ENCODE results near the gene PPM1M.

PPM1M gene

DNA sequence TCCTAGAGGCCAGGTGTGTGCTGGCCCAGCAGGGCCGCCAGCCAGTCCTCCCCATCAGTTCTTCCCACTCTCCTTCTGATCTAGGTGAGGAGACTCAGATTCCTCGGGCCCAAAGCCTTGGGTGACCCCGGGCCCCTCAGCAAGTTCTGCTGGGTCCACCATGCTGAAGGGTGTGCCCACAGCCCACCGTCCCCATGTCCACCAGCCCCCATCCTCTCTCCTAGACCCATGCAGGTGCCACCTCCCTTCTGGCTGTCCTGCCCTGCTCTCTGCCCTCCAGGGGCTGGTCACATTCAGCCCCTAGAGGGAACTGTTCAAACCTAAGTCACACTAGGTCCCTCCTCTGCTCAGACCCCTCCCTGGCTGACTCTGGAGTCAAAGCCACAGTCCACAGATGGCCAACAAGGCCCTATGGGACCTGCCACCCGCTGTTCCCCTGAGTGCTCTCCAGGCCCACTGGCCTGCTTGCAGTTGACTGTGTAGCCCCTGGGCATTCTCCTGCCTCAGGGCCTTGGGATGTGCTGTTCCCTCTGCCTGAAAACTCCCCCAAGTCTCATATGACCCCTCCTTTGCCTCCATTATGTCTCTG lies 19.2 kb upstream of the PPM1M start:
- TF ChIP-seq, protein P1, sequence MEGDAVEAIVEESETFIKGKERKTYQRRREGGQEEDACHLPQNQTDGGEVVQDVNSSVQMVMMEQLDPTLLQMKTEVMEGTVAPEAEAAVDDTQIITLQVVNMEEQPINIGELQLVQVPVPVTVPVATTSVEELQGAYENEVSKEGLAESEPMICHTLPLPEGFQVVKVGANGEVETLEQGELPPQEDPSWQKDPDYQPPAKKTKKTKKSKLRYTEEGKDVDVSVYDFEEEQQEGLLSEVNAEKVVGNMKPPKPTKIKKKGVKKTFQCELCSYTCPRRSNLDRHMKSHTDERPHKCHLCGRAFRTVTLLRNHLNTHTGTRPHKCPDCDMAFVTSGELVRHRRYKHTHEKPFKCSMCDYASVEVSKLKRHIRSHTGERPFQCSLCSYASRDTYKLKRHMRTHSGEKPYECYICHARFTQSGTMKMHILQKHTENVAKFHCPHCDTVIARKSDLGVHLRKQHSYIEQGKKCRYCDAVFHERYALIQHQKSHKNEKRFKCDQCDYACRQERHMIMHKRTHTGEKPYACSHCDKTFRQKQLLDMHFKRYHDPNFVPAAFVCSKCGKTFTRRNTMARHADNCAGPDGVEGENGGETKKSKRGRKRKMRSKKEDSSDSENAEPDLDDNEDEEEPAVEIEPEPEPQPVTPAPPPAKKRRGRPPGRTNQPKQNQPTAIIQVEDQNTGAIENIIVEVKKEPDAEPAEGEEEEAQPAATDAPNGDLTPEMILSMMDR (IDR thresholded peaks at IDR 0.05), result no peak
- Histone ChIP-seq H3K27ac (no peak overlapping the region), H3K4me3 (no peak overlapping the region)
- DNase-seq (ENCODE audit: low spot score), result no peak

DNA sequence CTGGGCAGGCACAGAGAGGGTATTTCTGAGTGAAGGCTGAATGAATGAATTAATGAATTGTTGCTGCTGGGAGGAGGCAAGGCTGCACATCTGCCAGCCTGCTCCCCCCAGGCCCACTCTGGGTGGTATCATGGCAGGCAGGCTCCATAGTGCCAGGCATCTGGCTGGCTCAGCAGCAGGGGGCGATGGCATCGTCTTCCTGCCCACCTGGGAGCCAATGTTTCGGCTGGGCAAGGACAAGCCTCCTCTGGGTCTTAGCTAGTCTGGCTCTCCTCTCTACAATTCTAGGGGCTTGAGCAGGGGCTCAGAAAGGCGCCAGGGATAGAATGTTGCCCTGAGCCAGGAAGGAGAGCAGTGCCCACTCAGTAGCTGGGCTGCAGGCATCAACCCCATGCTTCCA lies 18.4 kb upstream of the PPM1M start:
- H3K27ac ChIP-seq, result no peak overlapping the region
- no peak overlapping the region for H3K4me3 ChIP-seq
- TF ChIP-seq, protein P1 (IDR thresholded peaks at IDR 0.05), result no peak
- no peak for DNase-seq (ENCODE audit: low spot score)

DNA sequence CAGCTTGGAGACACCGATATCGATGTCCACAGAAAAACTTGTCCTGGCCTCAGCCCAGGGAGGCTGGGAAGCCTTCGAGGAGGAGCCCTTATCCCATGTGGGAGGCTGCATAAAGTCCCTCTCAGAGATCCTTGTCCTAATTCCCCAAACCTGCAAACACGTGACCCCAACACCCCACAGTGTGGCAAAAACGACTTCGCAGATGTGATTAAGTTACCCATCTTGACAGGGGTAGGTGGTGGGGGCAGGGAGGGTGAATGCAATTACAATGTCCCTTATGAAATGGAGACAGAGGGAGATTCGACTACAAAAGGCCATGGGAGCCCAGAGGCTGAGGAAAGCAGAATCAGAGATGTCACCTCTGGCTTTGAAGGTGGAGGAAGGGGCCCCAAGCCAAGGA lies 17.8 kb upstream of the PPM1M start:
- DNase-seq (ENCODE audit: low spot score), result no peak
- Histone ChIP-seq H3K4me3 (no peak overlapping the region), H3K27ac (no peak overlapping the region)
- TF ChIP-seq, protein P1 (IDR thresholded peaks at IDR 0.05), result no peak

DNA sequence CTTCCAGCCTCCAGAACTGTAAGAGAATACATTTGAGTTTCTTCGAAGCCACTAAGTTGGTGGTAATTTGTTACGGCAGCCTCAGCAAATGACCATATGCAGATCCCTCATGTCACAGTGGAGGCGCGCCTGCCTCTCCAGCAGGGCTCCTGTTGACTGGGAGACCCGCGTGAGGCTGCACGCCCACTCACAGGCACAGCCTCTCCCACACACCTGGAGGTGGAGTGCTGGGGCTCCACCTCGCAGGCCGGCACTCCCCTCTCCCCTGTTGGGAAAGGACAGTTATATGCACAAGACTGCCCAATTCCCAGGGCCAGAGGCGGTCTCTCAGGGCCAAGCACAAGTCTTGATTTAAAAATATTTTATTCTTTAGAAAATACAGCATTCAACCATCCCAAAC lies 17.3 kb upstream of the PPM1M start:
- Histone ChIP-seq H3K27ac (no peak overlapping the region), H3K4me3 (no peak overlapping the region)
- TF ChIP-seq, protein P1 (IDR thresholded peaks at IDR 0.05), result no peak
- no peak for DNase-seq (ENCODE audit: low spot score)

GRCh38 chr3:52228751-52229291 lies 16.7 kb upstream of the PPM1M start:
- no peak for DNase-seq (ENCODE audit: low spot score)
- Histone ChIP-seq H3K4me3 (no peak overlapping the region), H3K27ac (no peak overlapping the region)
- TF ChIP-seq, protein P1 (IDR thresholded peaks at IDR 0.05), result no peak

DNA sequence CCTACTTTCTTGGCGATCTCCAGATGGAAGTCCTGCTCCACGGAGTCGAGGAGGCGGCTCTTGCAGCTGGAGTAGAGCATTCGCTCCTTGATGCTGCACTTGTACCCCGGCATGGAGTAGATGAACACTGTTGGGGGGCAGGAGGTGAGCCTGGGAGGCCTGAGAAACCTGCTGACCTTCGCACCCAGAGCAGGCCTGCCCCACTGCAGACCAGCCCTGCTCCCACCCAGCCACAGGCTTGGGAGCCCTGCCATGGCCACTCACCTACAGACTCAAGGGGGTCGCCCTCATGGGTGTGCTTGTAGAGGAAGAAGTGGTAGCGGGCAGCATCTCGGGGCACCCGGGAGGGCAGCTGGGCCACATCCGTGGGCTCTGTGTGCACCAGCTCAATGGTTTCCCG lies 15.9 kb upstream of the PPM1M start:
- DNase-seq (ENCODE audit: low spot score), result no peak
- H3K4me3 ChIP-seq, result no peak overlapping the region
- TF ChIP-seq, protein P1 (IDR thresholded peaks at IDR 0.05), result no peak

GRCh38 chr3:52230461-52230860 lies 15.1 kb upstream of the PPM1M start:
- TF ChIP-seq, protein P1 (IDR thresholded peaks at IDR 0.05), result no peak
- Histone ChIP-seq H3K4me3 (no peak overlapping the region), H3K27ac (no peak overlapping the region)
- DNase-seq (ENCODE audit: low spot score), result no peak

More for the DNA sequence above, 15.9 kb upstream of the PPM1M start:
- H3K27ac ChIP-seq, result no peak overlapping the region
